Chondrocyte (in vitro differentiated cells): ENCODE data around the gene CYP27A1. TPM values are rescaled to one million over a fixed set of nuclear protein-coding genes. Genes with fewer than 3 reads are reported as not detected.

Experiments used
- DNase-seq: peaks from one replicate; pipeline ENCODE4 v3.0.0; 2021; ENCODE audit warnings: mixed read lengths, low spot score
- H3K27ac Mint-ChIP-seq: one replicate; pipeline ENCODE4 v1.8.0; 2021; ENCODE audit warnings: mild to moderate bottlenecking, moderate library complexity, mixed read lengths; ENCODE audit not compliant: unreplicated experiment
- H3K27me3 Mint-ChIP-seq: 2 replicates; pipeline ENCODE4 v1.8.0; 2021; ENCODE audit warnings: low read depth, mixed read lengths
- H3K36me3 Mint-ChIP-seq: 2 replicates; pipeline ENCODE4 v1.8.0; 2021; ENCODE audit warnings: low read depth, mixed read lengths
- H3K4me1 Mint-ChIP-seq: 2 replicates; pipeline ENCODE4 v1.8.0; 2021; ENCODE audit warnings: low read depth, mild to moderate bottlenecking, mixed read lengths
- H3K4me3 Mint-ChIP-seq: one replicate; pipeline ENCODE4 v1.8.0; 2021; ENCODE audit warnings: mild to moderate bottlenecking, moderate library complexity, mixed read lengths; ENCODE audit not compliant: unreplicated experiment
- H3K9me3 Mint-ChIP-seq: 2 replicates; pipeline ENCODE4 v1.8.0; 2021; ENCODE audit warnings: low read depth, mixed read lengths
- total RNA-seq: library from RNA; stranded (reverse); gene quantifications from 3 replicates; pipeline ENCODE4 v1.2.1, GENCODE V29; 2021
- TF ChIP-seq, protein P1 (sequence below): fragments of 200-600 bp; sonication (generic); IDR thresholded peaks from 2 replicates; pipeline ENCODE4 v1.5.0; 2021; ENCODE audit warnings: antibody characterized with exemption, mild to moderate bottlenecking, moderate library complexity

Gene CYP27A1
- total RNA-seq, 1 donor from 2014 or later = 5.2 TPM

DNA sequence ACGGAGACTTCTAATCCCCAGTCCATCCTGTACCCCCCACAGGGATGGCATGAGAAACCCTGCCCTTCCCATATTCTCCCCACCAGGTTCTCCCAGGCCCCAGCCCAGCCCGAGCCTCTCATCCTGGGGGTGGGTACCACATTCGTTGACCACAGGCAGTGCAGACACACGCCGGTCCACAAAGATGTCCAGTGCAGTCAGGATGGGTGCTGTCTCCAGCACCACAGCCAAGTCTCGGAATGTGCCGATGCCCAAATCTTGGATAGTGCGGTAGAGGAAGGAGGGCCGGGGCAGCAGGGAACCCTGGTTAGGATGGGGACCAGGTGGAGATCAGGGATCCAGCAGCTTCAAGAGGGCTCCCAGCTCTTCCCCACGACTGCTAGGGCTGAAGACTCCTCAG lies 44.8 kb downstream of the CYP27A1 start:
- Mint-ChIP-seq H3K27me3 (peaks cover 26% of the 10 kb centered on the region), H3K4me3 (no peak overlapping the region), H3K36me3 (no peaks in the 10 kb centered on the region), H3K9me3 (no peaks in the 10 kb centered on the region), H3K4me1 (no peaks in the 10 kb centered on the region), H3K27ac (no peak overlapping the region)
- no peak for DNase-seq
- TF ChIP-seq, protein P1, sequence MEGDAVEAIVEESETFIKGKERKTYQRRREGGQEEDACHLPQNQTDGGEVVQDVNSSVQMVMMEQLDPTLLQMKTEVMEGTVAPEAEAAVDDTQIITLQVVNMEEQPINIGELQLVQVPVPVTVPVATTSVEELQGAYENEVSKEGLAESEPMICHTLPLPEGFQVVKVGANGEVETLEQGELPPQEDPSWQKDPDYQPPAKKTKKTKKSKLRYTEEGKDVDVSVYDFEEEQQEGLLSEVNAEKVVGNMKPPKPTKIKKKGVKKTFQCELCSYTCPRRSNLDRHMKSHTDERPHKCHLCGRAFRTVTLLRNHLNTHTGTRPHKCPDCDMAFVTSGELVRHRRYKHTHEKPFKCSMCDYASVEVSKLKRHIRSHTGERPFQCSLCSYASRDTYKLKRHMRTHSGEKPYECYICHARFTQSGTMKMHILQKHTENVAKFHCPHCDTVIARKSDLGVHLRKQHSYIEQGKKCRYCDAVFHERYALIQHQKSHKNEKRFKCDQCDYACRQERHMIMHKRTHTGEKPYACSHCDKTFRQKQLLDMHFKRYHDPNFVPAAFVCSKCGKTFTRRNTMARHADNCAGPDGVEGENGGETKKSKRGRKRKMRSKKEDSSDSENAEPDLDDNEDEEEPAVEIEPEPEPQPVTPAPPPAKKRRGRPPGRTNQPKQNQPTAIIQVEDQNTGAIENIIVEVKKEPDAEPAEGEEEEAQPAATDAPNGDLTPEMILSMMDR = no peak

DNA sequence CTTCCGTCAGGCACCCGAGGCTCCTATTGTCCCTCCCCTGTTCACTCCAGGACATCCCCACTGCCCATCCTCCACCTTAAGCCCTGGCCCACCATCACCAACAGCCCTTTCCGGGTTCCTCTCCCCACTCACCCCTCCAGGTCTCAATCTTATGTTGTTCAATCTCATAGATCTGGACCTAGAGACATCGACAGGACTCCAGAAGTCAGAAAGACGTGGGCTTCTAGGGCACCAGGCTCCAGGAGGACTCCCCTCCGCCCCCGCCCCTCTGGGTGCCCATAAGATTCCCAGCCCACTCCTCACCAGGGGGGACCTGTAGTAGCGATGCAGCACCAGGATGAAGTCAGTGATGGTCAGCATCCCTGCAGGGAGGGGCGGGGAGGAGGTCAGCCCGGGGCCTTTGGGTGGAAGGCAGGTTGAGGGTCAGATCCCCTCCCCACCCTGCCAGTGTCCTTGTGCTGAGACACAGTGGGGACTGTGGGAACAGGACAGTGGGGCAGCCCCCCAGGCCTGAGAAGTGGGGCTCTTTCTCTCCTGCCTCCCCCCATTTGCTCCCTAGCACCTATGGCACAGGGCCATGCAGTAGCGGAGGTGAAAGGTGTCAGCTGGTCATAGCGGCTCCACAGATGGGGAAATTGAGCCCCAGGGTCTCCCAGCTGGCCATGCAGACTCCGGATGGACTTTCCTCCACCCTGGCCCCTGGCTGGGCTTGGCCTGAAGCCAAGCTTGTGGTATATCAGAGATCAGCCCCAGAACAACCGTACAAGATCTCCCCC lies 45.9 kb downstream of the CYP27A1 start:
- no peak overlapping the region for H3K4me3 Mint-ChIP-seq
- H3K9me3 Mint-ChIP-seq = no peaks in the 10 kb centered on the region
- H3K4me1 Mint-ChIP-seq = peaks cover 10% of the 10 kb centered on the region
- no peak for DNase-seq
- H3K27me3 Mint-ChIP-seq = peaks cover 32% of the 10 kb centered on the region
- no peaks in the 10 kb centered on the region for H3K36me3 Mint-ChIP-seq
- TF ChIP-seq, protein P1 = no peak
- no peak overlapping the region for H3K27ac Mint-ChIP-seq

DNA sequence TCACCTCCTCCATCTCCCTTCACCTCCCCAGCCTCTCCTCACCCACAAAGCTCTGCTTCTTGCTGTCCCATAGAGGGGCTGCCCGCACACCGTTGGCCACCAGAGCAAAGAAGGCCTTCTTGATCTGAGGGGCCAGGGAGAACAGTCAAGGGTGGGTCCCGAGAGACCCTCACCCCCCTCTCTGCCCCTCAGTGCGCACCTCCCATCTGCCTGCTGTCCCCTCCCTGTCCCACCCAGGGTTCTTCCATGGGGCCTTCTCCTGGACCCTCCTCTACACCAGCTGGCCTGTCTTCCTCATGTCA lies 46.5 kb downstream of the CYP27A1 start:
- Mint-ChIP-seq H3K4me1 (peaks cover 15% of the 10 kb centered on the region), H3K4me3 (no peak overlapping the region), H3K27me3 (peaks cover 32% of the 10 kb centered on the region), H3K27ac (no peak overlapping the region), H3K36me3 (no peaks in the 10 kb centered on the region), H3K9me3 (no peaks in the 10 kb centered on the region)
- TF ChIP-seq, protein P1 = no peak
- no peak for DNase-seq

DNA sequence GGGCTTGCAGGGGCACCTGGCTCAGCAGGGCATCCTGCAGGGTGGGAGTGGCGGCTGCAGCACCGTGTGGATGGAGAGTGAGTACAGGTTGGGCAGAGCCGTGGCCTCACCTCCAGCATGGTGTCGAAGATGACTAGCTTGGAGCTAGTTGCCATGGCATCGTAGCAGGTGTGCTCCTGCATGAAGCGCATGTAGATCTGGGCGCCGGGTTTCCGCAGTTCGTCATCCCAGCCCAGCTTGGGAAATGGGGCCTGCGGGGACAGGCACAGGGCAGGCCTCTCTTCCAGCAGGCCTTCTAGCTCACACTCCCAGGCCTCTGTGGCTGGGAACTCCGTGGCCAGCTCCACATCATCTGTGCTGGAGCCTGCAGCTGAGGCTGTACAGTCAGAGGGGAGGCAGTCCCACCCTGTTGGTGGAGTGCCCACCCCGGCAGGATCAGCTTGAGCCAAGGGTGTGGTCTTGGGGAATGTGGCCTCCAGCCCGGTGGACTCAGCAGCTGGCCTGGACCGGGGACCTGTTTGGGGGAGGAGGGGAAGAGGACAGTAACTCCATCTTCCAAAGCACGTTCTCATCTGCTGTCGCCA lies 48.0 kb downstream of the CYP27A1 start:
- no peaks in the 10 kb centered on the region for H3K9me3 Mint-ChIP-seq
- H3K27ac Mint-ChIP-seq = no peak overlapping the region
- DNase-seq = no peak
- TF ChIP-seq, protein P1 = no peak
- peaks cover 37% of the 10 kb centered on the region for H3K27me3 Mint-ChIP-seq
- peaks cover 15% of the 10 kb centered on the region for H3K4me1 Mint-ChIP-seq
- no peaks in the 10 kb centered on the region for H3K36me3 Mint-ChIP-seq
- no peak overlapping the region for H3K4me3 Mint-ChIP-seq

DNA sequence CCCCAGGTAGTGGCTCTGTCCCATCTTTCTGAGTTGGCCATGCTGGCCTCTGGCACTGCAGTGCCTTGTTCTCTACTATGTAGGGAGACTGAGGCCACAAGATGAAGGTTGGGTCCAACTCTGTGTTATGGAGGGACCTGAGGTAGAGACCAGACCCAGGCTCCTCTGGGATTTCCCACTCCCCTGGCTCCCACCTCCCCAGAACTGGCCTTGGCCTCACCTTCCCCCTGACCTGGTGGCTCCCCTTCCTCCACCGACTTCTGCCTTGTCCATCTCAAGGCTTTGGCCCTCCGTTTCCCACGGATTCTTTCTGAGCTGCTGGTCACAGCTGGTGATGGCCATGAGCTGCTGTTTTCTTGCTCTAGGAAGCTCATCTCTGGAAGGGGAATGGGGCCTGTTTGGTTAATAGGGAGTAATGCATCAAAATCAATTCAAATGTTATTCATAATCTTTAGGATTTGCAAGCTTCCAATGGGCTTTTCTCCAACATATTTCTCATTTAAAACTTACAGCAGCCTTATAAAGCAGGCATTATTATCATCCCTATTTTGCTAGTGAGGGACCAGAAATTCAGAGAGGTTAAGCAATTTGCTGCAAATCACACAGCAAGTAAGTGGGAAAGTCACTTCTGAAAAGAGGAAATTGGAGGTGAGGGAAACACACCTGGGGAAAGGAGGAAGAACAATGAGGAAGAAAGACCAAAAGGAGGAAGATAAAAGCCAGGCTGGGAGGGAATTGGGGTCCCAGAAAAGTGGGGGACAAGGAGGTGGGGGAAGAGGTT lies 48.8 kb downstream of the CYP27A1 start:
- Mint-ChIP-seq H3K4me1 (peaks cover 15% of the 10 kb centered on the region), H3K27ac (no peak overlapping the region), H3K4me3 (no peak overlapping the region), H3K9me3 (no peaks in the 10 kb centered on the region), H3K36me3 (no peaks in the 10 kb centered on the region), H3K27me3 (peaks cover 38% of the 10 kb centered on the region)
- no peak for DNase-seq
- TF ChIP-seq, protein P1 = no peak
